Measurements from ENCODE around the gene ADNP2.

The ADNP2 gene

GRCh38 chr18:80184243-80184772 lies 75.2 kb downstream of the ADNP2 start:
- H3K9me3 ChIP-seq (ENCODE audit: insufficient read depth, low read depth, low read length): no peaks in the 10 kb centered on the region
- no peak overlapping the region for H3K4me3 ChIP-seq (ENCODE audit: low read length)
- H3K27me3 ChIP-seq (ENCODE audit: insufficient read depth, low read length): no peaks in the 10 kb centered on the region
- H3K36me3 ChIP-seq (ENCODE audit: insufficient read depth, low read depth, low read length): no peaks in the 10 kb centered on the region
- H3K4me1 ChIP-seq (ENCODE audit: insufficient read depth, low read length): no peaks in the 10 kb centered on the region
- no peak overlapping the region for H3K27ac ChIP-seq (ENCODE audit: low read length)
- H3K9ac ChIP-seq (ENCODE audit: low read depth, low read length): no peak overlapping the region

- H3K9me3 ChIP-seq (ENCODE audit: insufficient read depth, low read depth, low read length): no peaks in the 10 kb centered on the region
- H3K4me1 ChIP-seq (ENCODE audit: insufficient read depth, low read length): no peaks in the 10 kb centered on the region
- no peak overlapping the region for H3K27ac ChIP-seq (ENCODE audit: low read length)
- no peak overlapping the region for H3K9ac ChIP-seq (ENCODE audit: low read depth, low read length)
- H3K36me3 ChIP-seq (ENCODE audit: insufficient read depth, low read depth, low read length): no peaks in the 10 kb centered on the region
- no peaks in the 10 kb centered on the region for H3K27me3 ChIP-seq (ENCODE audit: insufficient read depth, low read length)
- no peak overlapping the region for H3K4me3 ChIP-seq (ENCODE audit: low read length)
Observed at GRCh38 chr18:80185545-80185944, 76.5 kb downstream of the ADNP2 start.

- no peak overlapping the region for H3K27ac ChIP-seq (ENCODE audit: low read length)
- H3K36me3 ChIP-seq (ENCODE audit: insufficient read depth, low read depth, low read length): no peaks in the 10 kb centered on the region
- no peak overlapping the region for H3K4me3 ChIP-seq (ENCODE audit: low read length)
- H3K9me3 ChIP-seq (ENCODE audit: insufficient read depth, low read depth, low read length): no peaks in the 10 kb centered on the region
- H3K9ac ChIP-seq (ENCODE audit: low read depth, low read length): no peak overlapping the region
- no peaks in the 10 kb centered on the region for H3K4me1 ChIP-seq (ENCODE audit: insufficient read depth, low read length)
- no peaks in the 10 kb centered on the region for H3K27me3 ChIP-seq (ENCODE audit: insufficient read depth, low read length)
Observed at GRCh38 chr18:80187956-80188642, 79.0 kb downstream of the ADNP2 start.

GRCh38 chr18:80188643-80189530 lies 79.8 kb downstream of the ADNP2 start:
- Histone ChIP-seq H3K27me3 (ENCODE audit: insufficient read depth, low read length) (no peaks in the 10 kb centered on the region), H3K36me3 (ENCODE audit: insufficient read depth, low read depth, low read length) (no peaks in the 10 kb centered on the region)

GRCh38 chr18:80189531-80189865 lies 80.4 kb downstream of the ADNP2 start:
- Histone ChIP-seq H3K4me1 (ENCODE audit: insufficient read depth, low read length) (no peaks in the 10 kb centered on the region), H3K27me3 (ENCODE audit: insufficient read depth, low read length) (no peaks in the 10 kb centered on the region), H3K36me3 (ENCODE audit: insufficient read depth, low read depth, low read length) (no peaks in the 10 kb centered on the region), H3K9me3 (ENCODE audit: insufficient read depth, low read depth, low read length) (no peaks in the 10 kb centered on the region), H3K9ac (ENCODE audit: low read depth, low read length) (no peak overlapping the region), H3K27ac (ENCODE audit: low read length) (no peak overlapping the region), H3K4me3 (ENCODE audit: low read length) (no peak overlapping the region)

More at GRCh38 chr18:80188643-80189530, 79.8 kb downstream of the ADNP2 start:
- Histone ChIP-seq H3K4me3 (ENCODE audit: low read length) (no peak overlapping the region), H3K4me1 (ENCODE audit: insufficient read depth, low read length) (no peaks in the 10 kb centered on the region), H3K9me3 (ENCODE audit: insufficient read depth, low read depth, low read length) (no peaks in the 10 kb centered on the region), H3K9ac (ENCODE audit: low read depth, low read length) (no peak overlapping the region), H3K27ac (ENCODE audit: low read length) (no peak overlapping the region)

Data from iPS-20b (cell line).